KOPT-K1 (cell line): ENCODE results near the gene GNB4.

Source experiments
- H3K27ac ChIP-seq: fragments of 200-600 bp; sonication (generic); 2 replicates; pipeline ENCODE4 v1.5.1; 2016; ENCODE audit warnings: antibody characterized with exemption, mild to moderate bottlenecking, low read depth, low read length; ENCODE audit not compliant: poor library complexity, severe bottlenecking
- H3K36me3 ChIP-seq: fragments of 200-600 bp; sonication (generic); 2 replicates; pipeline ENCODE4 v1.5.1; 2017; ENCODE audit warnings: antibody characterized with exemption, mild to moderate bottlenecking, low read length, moderate library complexity; ENCODE audit not compliant: insufficient read depth
- H3K9me3 ChIP-seq: fragments of 200-600 bp; sonication (generic); 2 replicates; pipeline ENCODE4 v1.5.1; 2017; ENCODE audit warnings: antibody characterized with exemption, low read length, mild to moderate bottlenecking; ENCODE audit not compliant: insufficient read depth, poor library complexity, severe bottlenecking

The GNB4 gene

GRCh38 chr3:179416681-179417080 is 34.6 kb downstream of the GNB4 start:
- Histone ChIP-seq H3K27ac (no peak overlapping the region), H3K36me3 (peaks cover 79% of the 10 kb centered on the region), H3K9me3 (no peaks in the 10 kb centered on the region)

GRCh38 chr3:179415377-179415776 is 35.9 kb downstream of the GNB4 start:
- Histone ChIP-seq H3K9me3 (no peaks in the 10 kb centered on the region), H3K36me3 (peaks cover 78% of the 10 kb centered on the region), H3K27ac (no peak overlapping the region)

GRCh38 chr3:179414804-179415203 is 36.5 kb downstream of the GNB4 start:
- no peaks in the 10 kb centered on the region for H3K9me3 ChIP-seq
- no peak overlapping the region for H3K27ac ChIP-seq
- H3K36me3 ChIP-seq, result peaks cover 84% of the 10 kb centered on the region

GRCh38 chr3:179410999-179411398 is 40.3 kb downstream of the GNB4 start:
- peaks cover 77% of the 10 kb centered on the region for H3K36me3 ChIP-seq
- no peaks in the 10 kb centered on the region for H3K9me3 ChIP-seq
- no peak overlapping the region for H3K27ac ChIP-seq

GRCh38 chr3:179410331-179410730 is 40.9 kb downstream of the GNB4 start:
- no peaks in the 10 kb centered on the region for H3K9me3 ChIP-seq
- H3K27ac ChIP-seq, result no peak overlapping the region
- H3K36me3 ChIP-seq, result peaks cover 82% of the 10 kb centered on the region

GRCh38 chr3:179404307-179404706 is 47.0 kb downstream of the GNB4 start:
- H3K27ac ChIP-seq, result no peak overlapping the region
- H3K9me3 ChIP-seq, result no peaks in the 10 kb centered on the region
- H3K36me3 ChIP-seq, result peaks cover 85% of the 10 kb centered on the region

- no peaks in the 10 kb centered on the region for H3K9me3 ChIP-seq
- H3K27ac ChIP-seq, result no peak overlapping the region
- H3K36me3 ChIP-seq, result peaks cover 86% of the 10 kb centered on the region
Measured at GRCh38 chr3:179402963-179403362, 48.3 kb downstream of the GNB4 start.

- H3K36me3 ChIP-seq, result peaks cover 86% of the 10 kb centered on the region
- no peak overlapping the region for H3K27ac ChIP-seq
- no peaks in the 10 kb centered on the region for H3K9me3 ChIP-seq
Measured at GRCh38 chr3:179401561-179401960, 49.7 kb downstream of the GNB4 start.

- no peaks in the 10 kb centered on the region for H3K9me3 ChIP-seq
- H3K27ac ChIP-seq, result no peak overlapping the region
- H3K36me3 ChIP-seq, result peaks cover 86% of the 10 kb centered on the region
Measured at GRCh38 chr3:179398574-179399231, 52.6 kb downstream of the GNB4 start.

GRCh38 chr3:179391906-179392305 is 59.4 kb downstream of the GNB4 start:
- Histone ChIP-seq H3K9me3 (no peaks in the 10 kb centered on the region), H3K27ac (no peak overlapping the region), H3K36me3 (peaks cover 82% of the 10 kb centered on the region)

GRCh38 chr3:179376474-179376873 is 74.8 kb downstream of the GNB4 start:
- Histone ChIP-seq H3K9me3 (no peaks in the 10 kb centered on the region), H3K27ac (no peak overlapping the region), H3K36me3 (peaks cover 67% of the 10 kb centered on the region)

GRCh38 chr3:179375091-179375999 is 75.9 kb downstream of the GNB4 start:
- no peaks in the 10 kb centered on the region for H3K9me3 ChIP-seq
- H3K36me3 ChIP-seq, result peaks cover 67% of the 10 kb centered on the region
- no peak overlapping the region for H3K27ac ChIP-seq

- Histone ChIP-seq H3K27ac (no peak overlapping the region), H3K9me3 (no peaks in the 10 kb centered on the region), H3K36me3 (peaks cover 64% of the 10 kb centered on the region)
Measured at GRCh38 chr3:179373938-179374337, 77.3 kb downstream of the GNB4 start.

GRCh38 chr3:179369621-179370020 is 81.6 kb downstream of the GNB4 start:
- Histone ChIP-seq H3K27ac (no peak overlapping the region), H3K36me3 (peaks cover 58% of the 10 kb centered on the region), H3K9me3 (no peaks in the 10 kb centered on the region)

- Histone ChIP-seq H3K9me3 (no peaks in the 10 kb centered on the region), H3K27ac (no peak overlapping the region), H3K36me3 (peaks cover 89% of the 10 kb centered on the region)
Measured at GRCh38 chr3:179363332-179363731, 87.9 kb downstream of the GNB4 start.
